Neural cell (in vitro differentiated cells): ENCODE measurements around the gene C3.
"Not testable (repeated sequence)": the region's sequence is repeated elsewhere in the genome, so short reads cannot be mapped to it uniquely, and the experiment has no call there.

ENCODE experiments used
- EP300 ChIP-seq: fragments of 450-650 bp; conservative IDR thresholded peaks from 2 replicates; pipeline ENCODE4 v1.6.1; 2014; ENCODE audit warnings: antibody characterized with exemption, mild to moderate bottlenecking, moderate library complexity; ENCODE audit not compliant: poor library complexity, severe bottlenecking
- EZH2 ChIP-seq: fragments of 200-600, 300-800 bp; shearing (Covaris generic), sonication (generic); IDR thresholded peaks from 2 replicates; pipeline ENCODE4 v1.6.1; 2014; ENCODE audit warnings: antibody characterized with exemption, low read length, borderline replicate concordance, mild to moderate bottlenecking; ENCODE audit not compliant: insufficient read depth, poor library complexity, severe bottlenecking
- MXI1 ChIP-seq: fragments of 450-650 bp; conservative IDR thresholded peaks from 2 replicates; pipeline ENCODE4 v1.6.1; 2014; ENCODE audit warnings: antibody characterized with exemption, mild to moderate bottlenecking; ENCODE audit not compliant: poor library complexity, severe bottlenecking
- POLR2AphosphoS5 ChIP-seq: IDR thresholded peaks from 2 replicates; pipeline ENCODE4 v1.6.1; 2012
- RAD21 ChIP-seq: fragments of 450-650 bp; conservative IDR thresholded peaks from 2 replicates; pipeline ENCODE4 v1.6.1; 2014; ENCODE audit warnings: antibody characterized with exemption, mild to moderate bottlenecking, moderate library complexity
- SMC3 ChIP-seq: fragments of 450-650 bp; conservative IDR thresholded peaks from 2 replicates; pipeline ENCODE4 v1.6.1; 2014; ENCODE audit warnings: antibody characterized with exemption, mild to moderate bottlenecking, moderate library complexity; ENCODE audit not compliant: poor library complexity
- TAF1 ChIP-seq: IDR thresholded peaks from 2 replicates; pipeline ENCODE4 v1.6.1; 2012; ENCODE audit warnings: low read depth
- TF ChIP-seq, protein P1 (sequence below): fragments of 450-650 bp; IDR thresholded peaks from 2 replicates; pipeline ENCODE4 v1.5.1; 2014; ENCODE audit warnings: antibody characterized with exemption, mild to moderate bottlenecking, moderate library complexity; ENCODE audit not compliant: poor library complexity, severe bottlenecking
- TF ChIP-seq, protein P2 (sequence below): IDR thresholded peaks from 2 replicates; pipeline ENCODE4 v1.6.1; 2012; ENCODE audit warnings: borderline replicate concordance

DNA sequence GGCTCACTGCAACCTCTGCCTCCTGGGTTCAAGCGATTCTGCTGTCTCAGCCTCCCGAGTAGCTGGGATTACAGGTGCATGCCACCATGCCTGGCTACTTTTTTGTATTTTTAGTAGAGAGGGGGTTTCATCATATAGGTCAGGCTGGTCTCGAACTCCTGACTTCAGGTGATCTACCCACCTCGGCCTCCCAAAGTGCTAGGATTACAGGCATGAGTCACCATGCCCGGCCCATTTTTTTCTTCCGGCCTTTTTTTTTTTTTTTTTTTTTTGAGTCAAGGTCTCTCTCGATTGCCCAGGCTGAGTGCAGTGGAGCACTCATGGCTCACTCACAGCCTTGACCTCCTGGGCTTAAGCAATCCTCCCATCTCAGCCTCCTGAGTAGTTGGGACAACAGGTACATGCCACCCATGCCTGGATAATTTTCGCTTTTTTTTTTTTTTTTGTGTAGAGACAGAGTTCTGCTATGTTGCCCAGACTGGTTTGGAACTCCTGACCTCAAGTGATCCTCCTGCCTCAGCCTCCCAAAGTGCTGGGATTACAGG is 41.9 kb upstream of the C3 start:
- TF ChIP-seq, protein P1, sequence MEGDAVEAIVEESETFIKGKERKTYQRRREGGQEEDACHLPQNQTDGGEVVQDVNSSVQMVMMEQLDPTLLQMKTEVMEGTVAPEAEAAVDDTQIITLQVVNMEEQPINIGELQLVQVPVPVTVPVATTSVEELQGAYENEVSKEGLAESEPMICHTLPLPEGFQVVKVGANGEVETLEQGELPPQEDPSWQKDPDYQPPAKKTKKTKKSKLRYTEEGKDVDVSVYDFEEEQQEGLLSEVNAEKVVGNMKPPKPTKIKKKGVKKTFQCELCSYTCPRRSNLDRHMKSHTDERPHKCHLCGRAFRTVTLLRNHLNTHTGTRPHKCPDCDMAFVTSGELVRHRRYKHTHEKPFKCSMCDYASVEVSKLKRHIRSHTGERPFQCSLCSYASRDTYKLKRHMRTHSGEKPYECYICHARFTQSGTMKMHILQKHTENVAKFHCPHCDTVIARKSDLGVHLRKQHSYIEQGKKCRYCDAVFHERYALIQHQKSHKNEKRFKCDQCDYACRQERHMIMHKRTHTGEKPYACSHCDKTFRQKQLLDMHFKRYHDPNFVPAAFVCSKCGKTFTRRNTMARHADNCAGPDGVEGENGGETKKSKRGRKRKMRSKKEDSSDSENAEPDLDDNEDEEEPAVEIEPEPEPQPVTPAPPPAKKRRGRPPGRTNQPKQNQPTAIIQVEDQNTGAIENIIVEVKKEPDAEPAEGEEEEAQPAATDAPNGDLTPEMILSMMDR = not testable (repeated sequence)
- not testable (repeated sequence) for TF ChIP-seq MXI1, POLR2AphosphoS5, RAD21, EZH2, EP300, TAF1, SMC3
- TF ChIP-seq, protein P2, sequence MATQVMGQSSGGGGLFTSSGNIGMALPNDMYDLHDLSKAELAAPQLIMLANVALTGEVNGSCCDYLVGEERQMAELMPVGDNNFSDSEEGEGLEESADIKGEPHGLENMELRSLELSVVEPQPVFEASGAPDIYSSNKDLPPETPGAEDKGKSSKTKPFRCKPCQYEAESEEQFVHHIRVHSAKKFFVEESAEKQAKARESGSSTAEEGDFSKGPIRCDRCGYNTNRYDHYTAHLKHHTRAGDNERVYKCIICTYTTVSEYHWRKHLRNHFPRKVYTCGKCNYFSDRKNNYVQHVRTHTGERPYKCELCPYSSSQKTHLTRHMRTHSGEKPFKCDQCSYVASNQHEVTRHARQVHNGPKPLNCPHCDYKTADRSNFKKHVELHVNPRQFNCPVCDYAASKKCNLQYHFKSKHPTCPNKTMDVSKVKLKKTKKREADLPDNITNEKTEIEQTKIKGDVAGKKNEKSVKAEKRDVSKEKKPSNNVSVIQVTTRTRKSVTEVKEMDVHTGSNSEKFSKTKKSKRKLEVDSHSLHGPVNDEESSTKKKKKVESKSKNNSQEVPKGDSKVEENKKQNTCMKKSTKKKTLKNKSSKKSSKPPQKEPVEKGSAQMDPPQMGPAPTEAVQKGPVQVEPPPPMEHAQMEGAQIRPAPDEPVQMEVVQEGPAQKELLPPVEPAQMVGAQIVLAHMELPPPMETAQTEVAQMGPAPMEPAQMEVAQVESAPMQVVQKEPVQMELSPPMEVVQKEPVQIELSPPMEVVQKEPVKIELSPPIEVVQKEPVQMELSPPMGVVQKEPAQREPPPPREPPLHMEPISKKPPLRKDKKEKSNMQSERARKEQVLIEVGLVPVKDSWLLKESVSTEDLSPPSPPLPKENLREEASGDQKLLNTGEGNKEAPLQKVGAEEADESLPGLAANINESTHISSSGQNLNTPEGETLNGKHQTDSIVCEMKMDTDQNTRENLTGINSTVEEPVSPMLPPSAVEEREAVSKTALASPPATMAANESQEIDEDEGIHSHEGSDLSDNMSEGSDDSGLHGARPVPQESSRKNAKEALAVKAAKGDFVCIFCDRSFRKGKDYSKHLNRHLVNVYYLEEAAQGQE = not testable (repeated sequence)
